Stimulated activated CD8-positive, alpha-beta memory T cell treated with anti-CD3 and anti-CD28 coated beads, Interleukin-12 subunit alpha, Interleukin-12 subunit beta, amount 100 ng/mL, for 1 hour (primary cell): ENCODE data around the gene ECEL1.
"Not testable (repeated sequence)": the region's sequence is repeated elsewhere in the genome, so short reads cannot be mapped to it uniquely, and the experiment has no call there.

Experiments used
- DNase-seq: peaks from one replicate; pipeline ENCODE4 v3.0.0-alpha.2; 2020; ENCODE audit warnings: low read depth

The ECEL1 gene

DNA sequence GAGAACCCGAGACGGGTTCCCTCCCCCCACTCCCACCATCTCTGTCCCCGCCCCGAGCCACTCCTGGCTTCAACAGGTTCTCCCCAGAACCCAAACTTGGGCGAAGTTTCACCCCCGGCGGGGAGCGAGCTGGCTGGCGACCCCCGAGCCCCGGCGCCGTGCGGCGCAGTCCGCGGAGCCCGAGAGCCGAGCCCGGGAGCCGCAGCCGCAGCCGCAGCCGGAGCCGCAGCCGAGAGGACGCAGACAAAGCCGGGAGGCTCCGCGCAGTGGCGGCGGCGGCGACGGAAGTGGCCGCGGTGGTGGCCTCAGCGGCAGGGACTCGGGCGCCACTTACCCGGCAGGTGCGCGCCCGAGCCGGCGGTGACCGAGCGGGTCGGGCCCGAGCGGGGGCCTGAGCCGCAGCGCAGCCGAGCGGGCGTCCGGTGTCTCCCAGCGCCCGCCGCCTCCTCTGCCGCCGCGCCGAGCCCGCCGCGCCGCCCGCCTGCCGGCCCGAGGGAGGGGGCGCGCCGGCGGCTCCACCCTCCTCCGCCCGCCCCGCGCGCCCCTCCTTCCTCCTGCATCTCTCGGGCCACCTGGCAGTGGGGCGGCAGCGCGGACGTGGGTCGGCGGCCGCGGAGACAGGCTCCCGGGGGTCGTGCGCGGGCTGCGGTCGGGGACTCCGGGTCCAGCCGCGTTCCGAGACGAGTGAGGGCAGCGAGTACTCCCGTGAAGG lies at the start of gene ECEL1:
Gene ECEL1 (minus strand): TSS at position 450 of the 712 bp plus-strand sequence. CDS start 1,181 bp downstream, outside the sequence.
- no peak for DNase-seq

GRCh38 chr2:232537079-232537478 lies 49.4 kb upstream of the ECEL1 start:
- DNase-seq = no peak

GRCh38 chr2:232535761-232536530 lies 48.3 kb upstream of the ECEL1 start:
- DNase-seq = no peak

DNA sequence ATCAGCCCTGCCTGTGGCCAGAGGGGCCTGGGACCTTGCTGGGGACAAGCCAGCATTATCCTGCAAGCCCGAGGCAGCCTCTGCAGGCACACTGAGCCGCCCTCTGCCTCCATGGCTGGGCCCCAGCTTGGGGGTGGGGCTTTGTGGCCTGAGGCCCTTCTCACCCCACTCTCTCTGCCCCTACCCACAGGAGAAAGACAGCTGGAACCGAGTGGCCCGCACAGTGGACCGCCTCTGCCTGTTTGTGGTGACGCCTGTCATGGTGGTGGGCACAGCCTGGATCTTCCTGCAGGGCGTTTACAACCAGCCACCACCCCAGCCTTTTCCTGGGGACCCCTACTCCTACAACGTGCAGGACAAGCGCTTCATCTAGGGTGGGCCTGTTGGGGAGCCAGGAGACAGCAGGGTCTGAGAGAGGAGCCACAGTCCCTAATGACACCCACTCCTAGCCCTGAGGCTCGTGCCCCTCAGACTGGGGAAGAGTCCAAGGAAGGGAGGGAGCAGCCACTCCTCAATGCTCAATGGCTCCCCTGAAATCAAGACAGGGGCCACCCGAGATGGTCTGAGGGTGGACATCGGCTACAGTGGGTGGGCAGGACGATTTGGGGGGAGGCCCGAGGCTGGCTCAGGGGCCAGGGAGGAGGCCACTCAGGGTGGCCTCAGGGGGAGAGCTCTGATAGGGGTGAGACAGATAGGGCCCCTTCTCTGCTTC lies 47.5 kb upstream of the ECEL1 start:
- DNase-seq = no peak

DNA sequence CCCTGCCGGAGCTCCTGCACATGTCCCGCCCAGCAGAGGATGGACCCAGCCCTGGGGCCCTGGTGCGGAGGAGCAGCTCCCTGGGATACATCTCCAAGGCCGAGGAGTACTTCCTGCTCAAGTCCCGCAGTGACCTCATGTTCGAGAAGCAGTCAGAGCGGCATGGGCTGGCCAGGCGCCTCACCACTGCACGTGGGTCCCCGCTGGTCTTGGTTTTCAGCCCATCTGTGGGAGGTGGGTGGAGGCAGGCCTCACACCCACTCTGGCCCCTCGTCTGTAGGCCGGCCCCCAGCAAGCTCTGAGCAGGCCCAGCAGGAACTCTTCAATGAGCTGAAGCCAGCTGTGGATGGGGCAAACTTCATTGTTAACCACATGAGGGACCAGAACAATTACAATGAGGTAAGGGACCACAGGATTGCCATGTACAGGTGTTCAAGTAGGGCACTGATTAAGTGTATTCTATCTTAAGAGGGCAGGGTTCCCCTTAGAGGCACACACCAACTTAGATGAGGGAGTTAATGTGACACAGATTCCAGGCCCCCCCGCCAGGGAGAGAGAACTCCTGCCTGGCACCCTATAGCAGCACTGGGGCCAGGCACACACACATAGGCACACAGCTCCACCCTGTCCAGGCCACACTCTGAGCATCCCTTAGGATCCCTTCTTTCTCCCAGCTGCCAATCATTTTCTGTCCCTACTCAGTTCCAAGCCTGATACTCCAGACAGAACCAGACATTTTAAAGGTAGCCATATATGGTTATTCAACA lies 46.5 kb upstream of the ECEL1 start:
- no peak for DNase-seq

- not testable (repeated sequence) for DNase-seq
Observed at GRCh38 chr2:232532821-232533220, 45.2 kb upstream of the ECEL1 start.

DNA sequence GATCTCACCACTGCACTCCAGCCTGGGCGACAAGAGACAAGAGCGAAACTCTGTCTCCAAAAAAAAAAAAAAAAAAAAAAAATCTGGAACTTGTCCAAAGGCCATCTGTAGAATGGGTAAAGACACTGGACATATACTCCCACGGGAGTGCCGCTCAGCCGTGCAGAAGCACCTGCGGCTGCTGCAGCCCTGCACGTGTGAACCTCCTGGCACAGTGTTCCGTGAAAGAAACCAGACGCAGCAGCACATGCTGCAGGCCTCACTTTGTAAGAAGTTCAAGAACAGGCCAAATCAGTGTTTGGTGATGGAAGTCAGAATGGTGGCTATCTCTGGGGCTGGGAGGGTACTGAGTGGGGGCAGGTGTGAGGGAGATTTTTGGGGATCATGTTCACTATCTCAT lies 44.8 kb upstream of the ECEL1 start:
- no peak for DNase-seq

DNA sequence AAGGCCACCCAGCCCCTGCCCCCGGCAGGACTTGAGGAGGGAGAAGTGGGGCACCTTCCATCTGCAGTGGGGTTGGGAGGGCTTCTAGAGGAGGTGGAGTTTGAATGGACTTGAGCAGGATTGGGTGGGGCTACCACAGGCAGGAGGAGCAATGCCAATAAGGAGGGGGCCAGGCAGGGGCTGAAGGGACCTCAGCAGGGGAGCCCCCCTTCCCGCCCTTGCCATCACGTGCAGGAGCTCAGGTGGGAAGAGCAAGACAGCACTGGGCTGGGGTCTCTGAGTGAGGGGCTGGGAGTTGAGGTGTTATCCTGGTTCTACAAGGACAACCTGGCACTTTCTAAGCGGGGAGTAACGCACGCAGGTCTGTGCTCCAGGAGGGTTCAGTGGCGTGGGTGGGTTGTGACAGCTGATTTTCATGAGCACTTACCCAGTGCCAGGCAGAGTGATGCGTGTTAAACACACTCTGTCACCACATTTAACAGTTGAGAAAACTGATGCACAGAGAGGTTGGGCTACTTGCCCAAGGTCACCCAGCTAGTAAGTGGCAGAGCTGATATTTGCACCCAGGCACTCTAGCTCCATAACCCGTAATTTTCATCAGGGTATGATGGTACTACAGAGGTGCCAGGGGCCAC lies 43.1 kb upstream of the ECEL1 start:
- DNase-seq = no peak

- no peak for DNase-seq
Observed at GRCh38 chr2:232529806-232530547, 42.3 kb upstream of the ECEL1 start.

DNA sequence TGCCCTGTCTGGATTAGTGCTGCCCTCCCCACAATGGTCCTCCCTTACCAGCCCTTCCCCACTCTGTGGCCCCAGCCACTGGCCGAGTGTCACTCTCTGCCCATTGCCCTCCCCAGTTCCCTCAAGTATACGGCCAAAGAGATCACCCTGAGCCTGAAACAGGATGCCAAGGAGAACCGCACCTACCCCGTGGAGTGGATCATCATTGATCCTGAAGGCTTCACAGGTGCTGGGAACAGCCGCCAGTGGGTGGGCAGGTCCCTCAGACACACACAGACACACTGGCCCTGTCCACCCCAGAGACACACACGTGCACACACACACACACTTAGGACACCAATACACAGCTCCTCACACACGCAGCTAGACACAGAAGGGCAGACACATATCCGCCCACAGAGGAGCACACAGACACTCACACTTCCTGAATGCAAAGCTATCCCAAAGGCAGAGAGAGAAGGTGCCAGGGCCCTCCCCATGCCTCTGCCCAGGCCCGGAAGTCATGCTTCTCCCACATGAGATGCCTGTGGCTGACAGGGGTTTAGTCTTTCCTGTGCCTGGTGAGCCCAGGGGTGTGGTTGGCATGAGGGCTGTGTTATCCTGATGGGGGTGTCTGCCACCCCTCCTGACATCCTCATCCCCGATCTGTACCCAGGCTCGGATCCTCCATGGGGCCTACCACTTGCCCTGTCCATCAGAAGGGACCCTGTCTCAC lies 41.3 kb upstream of the ECEL1 start:
- no peak for DNase-seq

GRCh38 chr2:232527905-232528470 lies 40.4 kb upstream of the ECEL1 start:
- DNase-seq = no peak

GRCh38 chr2:232526372-232526941 lies 38.8 kb upstream of the ECEL1 start:
- DNase-seq = no peak

- DNase-seq = no peak
Observed at GRCh38 chr2:232525791-232526371, 38.2 kb upstream of the ECEL1 start, which contains the start of gene CHRND. CHRND (plus strand) TSS chr2:232526160; CDS start chr2:232526216, 56 bp downstream.

DNA sequence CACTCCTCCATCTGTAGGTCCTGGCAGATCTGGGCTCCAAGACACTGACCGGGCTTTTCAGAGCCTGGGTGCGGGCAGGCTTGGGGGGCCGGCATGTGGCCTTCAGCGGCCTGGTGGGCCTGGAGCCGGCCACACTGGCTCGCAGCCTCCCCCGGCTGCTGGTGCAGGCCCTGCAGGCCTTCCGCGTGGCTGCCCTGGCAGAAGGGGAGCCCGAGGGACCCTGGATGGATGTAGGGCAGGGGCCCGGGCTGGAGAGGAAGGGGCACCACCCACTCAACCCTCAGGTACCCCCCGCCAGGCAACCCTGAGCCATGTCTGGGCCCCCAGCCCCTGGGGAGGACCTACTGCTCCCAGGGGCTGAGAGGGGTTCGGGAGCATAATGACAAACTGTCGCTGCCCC lies 37.6 kb upstream of the ECEL1 start:
- no peak for DNase-seq

DNA sequence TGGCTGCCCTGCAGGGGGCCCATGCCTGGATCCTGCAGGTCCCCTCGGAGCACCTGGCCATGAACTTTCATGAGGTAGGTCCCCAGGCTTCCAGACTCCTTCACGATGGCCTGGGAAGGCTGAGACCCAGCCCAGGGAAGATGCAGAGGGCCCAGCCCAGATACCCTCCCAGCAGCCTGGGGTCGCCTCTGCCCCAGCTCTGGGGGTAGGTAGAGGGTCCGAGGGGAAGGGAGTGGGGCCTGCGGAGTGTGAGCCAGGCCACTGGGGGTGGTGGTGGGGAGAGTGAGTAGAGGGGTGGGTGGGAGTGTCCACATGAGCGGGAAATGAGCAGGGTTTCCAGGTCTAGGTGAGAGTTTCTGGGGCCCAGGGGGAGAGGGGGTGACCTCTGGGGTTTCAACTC lies 37.1 kb upstream of the ECEL1 start:
- DNase-seq = no peak

GRCh38 chr2:232523682-232524597 lies 36.3 kb upstream of the ECEL1 start:
- DNase-seq = no peak

GRCh38 chr2:232523402-232523681 lies 35.7 kb upstream of the ECEL1 start:
- no peak for DNase-seq
